Right renal cortex interstitium (tissue), 3 donors: ENCODE results near the gene TTC4. TPM values are rescaled to one million over a fixed set of nuclear protein-coding genes. Genes with fewer than 3 reads are reported as not detected.

Source experiments
- DNase-seq, 3 donors: peaks; one replicate each; pipeline ENCODE4 v3.0.0-alpha.2; 2013; ENCODE audit warnings: low read depth in 3 of 3, low spot score in 2 of 3
- polyA plus RNA-seq, 3 donors: library from polyadenylated mRNA; unstranded; fragments of 120-200 nt; gene quantifications; one replicate each; pipeline ENCODE4 v1.2.1, GENCODE V29; 2013; ENCODE audit not compliant: insufficient read length in 3 of 3

Gene TTC4
- polyA plus RNA-seq, 3 donors, result 33.8 to 35.6 (median 34.6) TPM

GRCh38 chr1:54777431-54777830 is 61.8 kb downstream of the TTC4 start:
- DNase-seq, result no peak

- DNase-seq, result no peak
These were observed 65.5 kb downstream of the TTC4 start for GRCh38 chr1:54781023-54781723.

DNA sequence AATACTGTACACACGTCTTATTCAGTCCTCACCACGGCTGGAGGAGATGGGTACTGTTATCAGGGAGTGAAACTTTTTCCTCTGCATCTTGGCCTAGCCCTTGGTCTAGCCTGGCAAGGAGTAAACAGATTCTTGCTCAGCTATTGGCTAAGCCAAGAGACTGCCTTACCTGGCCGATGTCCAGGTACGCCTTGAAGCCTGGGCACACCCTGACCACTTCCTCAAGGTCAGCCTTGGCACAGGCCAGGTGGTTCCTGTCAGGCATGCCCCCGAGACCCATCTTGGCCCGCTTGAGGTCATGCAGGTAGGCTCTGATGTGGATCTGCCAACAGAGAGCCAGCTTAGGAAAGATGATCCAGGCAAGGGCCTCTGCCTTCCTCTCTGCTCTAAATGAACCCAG is 66.5 kb downstream of the TTC4 start:
- DNase-seq, result no peak

GRCh38 chr1:54782588-54782987 is 66.9 kb downstream of the TTC4 start:
- no peak for DNase-seq

- DNase-seq, result no peak
These were observed 68.4 kb downstream of the TTC4 start for GRCh38 chr1:54784066-54784465.

DNA sequence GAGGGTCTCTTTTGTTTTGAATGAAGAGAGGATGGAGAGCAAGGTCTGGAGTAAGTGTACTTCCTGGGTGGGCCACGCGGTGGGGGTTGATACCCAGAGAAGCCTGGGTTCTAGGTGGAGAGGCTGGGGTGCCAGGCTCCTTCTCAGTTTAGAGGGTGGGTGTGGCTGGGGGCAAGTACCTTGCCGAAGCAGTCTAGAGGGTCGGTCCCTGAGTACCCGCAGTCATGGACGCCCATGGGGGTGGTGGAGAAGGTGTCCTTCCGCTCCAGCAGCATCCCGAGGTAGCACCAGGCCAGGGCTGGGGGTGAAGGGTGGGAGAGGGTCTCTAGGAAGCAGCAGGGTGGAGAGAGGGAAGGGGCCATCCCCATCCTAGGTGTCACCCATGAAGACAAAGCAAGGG is 71.1 kb downstream of the TTC4 start:
- no peak for DNase-seq

DNA sequence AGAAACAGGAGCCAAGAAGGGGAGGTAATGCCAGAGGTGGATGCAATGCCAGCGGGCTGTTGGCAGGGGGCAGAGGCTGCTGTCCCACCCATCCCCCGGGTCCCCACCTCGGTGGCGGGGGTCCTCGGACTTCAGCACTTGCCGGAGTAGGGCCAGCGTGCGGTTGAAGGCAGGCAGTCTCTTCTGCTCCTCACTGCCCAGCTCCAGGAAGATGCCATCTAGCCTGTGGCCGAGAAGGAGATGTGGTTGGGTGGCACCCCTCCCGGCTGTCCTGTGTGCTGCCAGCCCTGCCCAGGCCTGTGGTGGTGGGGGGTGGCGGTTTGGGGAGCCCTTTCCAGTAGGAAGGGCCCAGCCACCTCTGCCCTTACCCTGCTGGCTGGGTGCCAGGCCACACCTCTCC is 71.9 kb downstream of the TTC4 start:
- DNase-seq, result no peak

GRCh38 chr1:54788459-54788858 is 72.8 kb downstream of the TTC4 start:
- no peak for DNase-seq

GRCh38 chr1:54791880-54792522 is 76.3 kb downstream of the TTC4 start:
- DNase-seq, result no peak

Other genes starting within 250 kb of the TTC4 start
- gene ACOT11, start 167.6 kb upstream of the TTC4 start, polyA plus RNA-seq, result 1 to 10 TPM; 8.8 to 9.9 (median 8.8) TPM
- gene FAM151A, start 92.3 kb upstream of the TTC4 start, polyA plus RNA-seq, result 10 to 100 TPM; 21.0 to 39.1 (median 24.2) TPM
- gene MROH7, start 74.1 kb upstream of the TTC4 start, polyA plus RNA-seq, result 1 to 10 TPM; 2.9 to 4.1 (median 4.0) TPM
- gene PARS2, start 48.7 kb downstream of the TTC4 start, polyA plus RNA-seq, result 10 to 100 TPM in 2 of 3 donors, 1 to 10 TPM in 1; 9.9 to 11.0 (median 10.3) TPM
- 1 to 10 TPM; 5.0 to 5.8 (median 5.4) TPM for gene TTC22, start 85.5 kb downstream of the TTC4 start, polyA plus RNA-seq
- gene DHCR24, start 171.3 kb downstream of the TTC4 start, polyA plus RNA-seq, result 10 to 100 TPM; 73.8 to 99.7 (median 80.2) TPM